GM12872 (cell line): ENCODE measurements around the gene ERC2.

Experiments
- CTCF ChIP-seq: IDR thresholded peaks from 3 replicates; pipeline ENCODE4 v1.5.1; 2011; ENCODE audit warnings: low read depth, mild to moderate bottlenecking, low read length, moderate library complexity; ENCODE audit not compliant: insufficient read depth

Gene ERC2

GRCh38 chr3:56379723-56380287, 88.5 kb downstream of the ERC2 start:
- TF ChIP-seq CTCF, result no peak

GRCh38 chr3:56375654-56376053, 92.6 kb downstream of the ERC2 start:
- TF ChIP-seq CTCF, result no peak

GRCh38 chr3:56373386-56373785, 94.9 kb downstream of the ERC2 start:
- no peak for TF ChIP-seq CTCF

GRCh38 chr3:56370991-56371775, 97.1 kb downstream of the ERC2 start:
- TF ChIP-seq CTCF, result no peak

- TF ChIP-seq CTCF, result no peak
Observed at GRCh38 chr3:56369914-56370313, 98.4 kb downstream of the ERC2 start.

- TF ChIP-seq CTCF, result no peak
Observed at GRCh38 chr3:56368846-56369245, 99.4 kb downstream of the ERC2 start.

GRCh38 chr3:56366641-56367162, 101.6 kb downstream of the ERC2 start:
- no peak for TF ChIP-seq CTCF
